GM19043 (cell line): ENCODE data around the gene PEX10.
"Not testable (repeated sequence)": the region's sequence is repeated elsewhere in the genome, so short reads cannot be mapped to it uniquely, and the experiment has no call there.

Experiments used
- ATAC-seq: cut with Tn5 transposase; IDR thresholded peaks from one replicate; pipeline ENCODE4 v1.9.1; 2021; ENCODE audit warnings: low read depth; ENCODE audit not compliant: unreplicated experiment

PEX10 gene

GRCh38 chr1:2412395-2412772, at the start of gene PEX10:
Gene PEX10, minus strand, starts transcription at chr1:2412564. Its CDS starts 62 bp downstream, at chr1:2412502.
- peak; percentile 71 for ATAC-seq

- ATAC-seq, result no peak
These were observed 48.8 kb upstream of the PEX10 start for GRCh38 chr1:2460996-2461751.

- ATAC-seq, result no peak
These were observed 47.8 kb upstream of the PEX10 start for GRCh38 chr1:2460203-2460602.

GRCh38 chr1:2459757-2460156, 47.4 kb upstream of the PEX10 start:
- no peak for ATAC-seq

- not testable (repeated sequence) for ATAC-seq
These were observed 46.9 kb upstream of the PEX10 start for GRCh38 chr1:2459102-2459753.

- no peak for ATAC-seq
These were observed 46.3 kb upstream of the PEX10 start for GRCh38 chr1:2458687-2459086.

- ATAC-seq, result no peak
These were observed 45.1 kb upstream of the PEX10 start for GRCh38 chr1:2457444-2457843.

- no peak for ATAC-seq
These were observed 43.4 kb upstream of the PEX10 start for GRCh38 chr1:2455757-2456156.

GRCh38 chr1:2454227-2454626, 41.9 kb upstream of the PEX10 start:
- ATAC-seq, result no peak

GRCh38 chr1:2452932-2453315, 40.6 kb upstream of the PEX10 start:
- no peak for ATAC-seq

- ATAC-seq, result no peak
These were observed 40.0 kb upstream of the PEX10 start for GRCh38 chr1:2452201-2452931.

GRCh38 chr1:2451741-2452140, 39.4 kb upstream of the PEX10 start:
- ATAC-seq, result no peak

GRCh38 chr1:2449636-2450454, 37.5 kb upstream of the PEX10 start:
- ATAC-seq, result no peak

- no peak for ATAC-seq
These were observed 35.7 kb upstream of the PEX10 start for GRCh38 chr1:2448098-2448445.

- ATAC-seq, result no peak
These were observed 35.1 kb upstream of the PEX10 start for GRCh38 chr1:2447276-2448097.

- no peak for ATAC-seq
These were observed 34.5 kb upstream of the PEX10 start for GRCh38 chr1:2446861-2447260.

GRCh38 chr1:2446394-2446793, 34.0 kb upstream of the PEX10 start:
- no peak for ATAC-seq

- ATAC-seq, result no peak
These were observed 33.5 kb upstream of the PEX10 start for GRCh38 chr1:2445823-2446215.

- ATAC-seq, result no peak
These were observed 32.9 kb upstream of the PEX10 start for GRCh38 chr1:2445162-2445822.
